ENCODE results near the gene ECSIT.
"Not testable (repeated sequence)": the region's sequence is repeated elsewhere in the genome, so short reads cannot be mapped to it uniquely, and the experiment has no call there.

The ECSIT gene

GRCh38 chr19:11499220-11499726 lies 29.7 kb downstream of the ECSIT start:
- DNase-seq = no peak

- peak; percentile 45 to 75 for DNase-seq
Observed at GRCh38 chr19:11496391-11497163, 32.4 kb downstream of the ECSIT start.

GRCh38 chr19:11495885-11496284 lies 33.0 kb downstream of the ECSIT start:
- no peak for DNase-seq

- DNase-seq = no peak
Observed at GRCh38 chr19:11495481-11495880, 33.5 kb downstream of the ECSIT start.

- DNase-seq = no peak
Observed at GRCh38 chr19:11494634-11495285, 34.2 kb downstream of the ECSIT start.

- DNase-seq = no peak
Observed at GRCh38 chr19:11489378-11489777, 39.6 kb downstream of the ECSIT start.

- no peak for DNase-seq
Observed at GRCh38 chr19:11486661-11487503, 42.1 kb downstream of the ECSIT start.

GRCh38 chr19:11485245-11485837 lies 43.6 kb downstream of the ECSIT start:
- no peak for DNase-seq

GRCh38 chr19:11483366-11484111 lies 45.4 kb downstream of the ECSIT start:
- no peak for DNase-seq

- DNase-seq = peak; percentile 46 to 80
Observed at GRCh38 chr19:11482384-11483050, 46.4 kb downstream of the ECSIT start.

- peak; percentile 86 to 93 for DNase-seq
Observed at GRCh38 chr19:11481534-11482383, 47.2 kb downstream of the ECSIT start.

GRCh38 chr19:11480715-11481533 lies 48.0 kb downstream of the ECSIT start, which contains the start of gene ELAVL3:
Gene ELAVL3 (minus strand): TSS chr19:11481046. CDS start chr19:11480608, 438 bp downstream.
- DNase-seq = no peak

GRCh38 chr19:11479898-11480714 lies 48.8 kb downstream of the ECSIT start:
- no peak for DNase-seq

GRCh38 chr19:11479090-11479897 lies 49.6 kb downstream of the ECSIT start:
- no peak for DNase-seq

- DNase-seq = no peak
Observed at GRCh38 chr19:11478167-11479089, 50.5 kb downstream of the ECSIT start.

- DNase-seq = no peak
Observed at GRCh38 chr19:11475861-11476260, 53.1 kb downstream of the ECSIT start.

GRCh38 chr19:11475343-11475742 lies 53.6 kb downstream of the ECSIT start:
- not testable (repeated sequence) for DNase-seq

Measured in SW 1271 (cell line).